Activated CD8-positive, alpha-beta memory T cell treated with anti-CD3 and anti-CD28 coated beads, Interleukin-2, amount 50 U/mL, for 1 hour (primary cell): Measurements from ENCODE around the gene PLXNB2.

ENCODE experiments used
- DNase-seq: peaks from one replicate; pipeline ENCODE4 v3.0.0-alpha.2; 2020; ENCODE audit errors: extremely low read depth

PLXNB2 gene

GRCh38 chr22:50264946-50265669 is 42.3 kb downstream of the PLXNB2 start:
- no peak for DNase-seq

- no peak for DNase-seq
These were observed 43.2 kb downstream of the PLXNB2 start for GRCh38 chr22:50264104-50264745.

DNA sequence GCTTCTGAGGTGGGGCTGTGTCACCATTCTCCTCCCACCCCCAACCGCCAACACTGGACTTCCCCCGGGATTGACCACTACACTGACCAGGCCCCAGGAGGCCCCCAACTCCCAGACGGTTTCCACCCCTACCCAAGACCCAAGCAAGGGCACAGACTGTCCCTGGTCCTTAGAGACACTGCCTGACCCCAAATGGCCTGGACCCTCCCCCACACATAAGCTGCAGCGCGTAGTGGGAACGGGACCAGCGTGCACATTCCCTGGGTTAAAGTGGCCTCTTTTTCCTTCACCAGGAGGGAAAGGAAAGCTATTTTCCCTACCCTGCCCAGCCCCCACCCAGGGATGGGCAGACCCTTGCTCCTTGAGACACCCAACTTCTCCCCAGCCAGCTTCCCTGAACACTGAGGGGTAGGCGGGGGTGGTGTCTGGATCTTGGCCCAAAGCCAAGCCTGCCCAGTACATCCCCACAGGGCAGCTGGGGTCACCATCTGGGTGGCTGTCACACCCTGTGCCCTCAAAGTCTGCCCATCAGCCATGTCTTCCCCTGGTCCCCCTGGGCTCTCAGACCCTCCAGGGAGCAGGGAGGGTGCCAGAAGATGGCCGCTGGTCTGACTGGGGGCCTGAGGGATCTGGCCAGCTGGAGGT is 44.4 kb downstream of the PLXNB2 start:
- no peak for DNase-seq

GRCh38 chr22:50262460-50262911 is 45.0 kb downstream of the PLXNB2 start:
- DNase-seq: no peak

DNA sequence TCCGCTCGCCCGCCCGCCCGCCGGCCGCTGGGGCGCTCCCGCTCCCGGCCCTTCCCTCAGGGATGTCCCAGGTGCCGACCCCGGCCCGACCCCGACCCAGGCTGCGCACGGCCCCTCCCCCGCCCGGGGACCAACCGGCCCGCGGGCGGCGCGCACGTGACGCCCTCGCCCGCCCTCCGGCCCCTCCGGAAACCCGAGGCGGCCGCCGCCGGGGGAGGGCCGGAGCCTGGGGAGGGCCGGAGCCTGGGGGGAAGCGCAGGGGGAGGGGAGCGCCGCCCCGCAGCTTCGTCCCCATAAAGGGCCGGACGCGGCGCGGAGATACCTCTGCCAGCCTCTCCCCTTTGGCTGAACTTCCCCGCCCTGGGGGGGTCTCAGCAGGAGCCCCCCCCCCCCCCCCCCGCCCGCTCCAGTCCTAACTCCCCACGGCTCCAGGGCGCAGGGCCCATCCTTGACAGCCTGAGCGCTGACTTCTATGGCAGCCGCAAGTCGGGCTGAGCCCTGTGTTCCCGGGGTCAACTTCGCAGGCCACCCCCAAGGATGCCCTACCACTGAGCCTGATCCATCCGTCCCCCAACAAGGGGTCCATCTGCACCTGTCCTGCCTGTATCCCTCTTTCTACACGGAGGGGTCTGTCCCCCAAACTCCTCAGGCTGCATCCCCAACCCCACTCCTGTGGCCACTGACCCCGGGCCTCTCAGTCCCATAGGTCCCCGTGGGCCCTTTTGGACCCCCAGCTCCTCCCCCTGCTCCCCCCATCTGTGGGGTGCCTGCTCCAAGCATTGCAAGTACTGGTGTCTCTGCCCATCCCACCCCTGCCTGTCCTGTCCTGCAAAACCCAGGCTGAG is 45.6 kb downstream of the PLXNB2 start, which contains the start of gene MAPK12:
TSS of gene MAPK12 (minus strand) at position 69 of the 845 bp plus-strand sequence. CDS start 174 bp downstream, outside the sequence.
- DNase-seq: no peak

DNA sequence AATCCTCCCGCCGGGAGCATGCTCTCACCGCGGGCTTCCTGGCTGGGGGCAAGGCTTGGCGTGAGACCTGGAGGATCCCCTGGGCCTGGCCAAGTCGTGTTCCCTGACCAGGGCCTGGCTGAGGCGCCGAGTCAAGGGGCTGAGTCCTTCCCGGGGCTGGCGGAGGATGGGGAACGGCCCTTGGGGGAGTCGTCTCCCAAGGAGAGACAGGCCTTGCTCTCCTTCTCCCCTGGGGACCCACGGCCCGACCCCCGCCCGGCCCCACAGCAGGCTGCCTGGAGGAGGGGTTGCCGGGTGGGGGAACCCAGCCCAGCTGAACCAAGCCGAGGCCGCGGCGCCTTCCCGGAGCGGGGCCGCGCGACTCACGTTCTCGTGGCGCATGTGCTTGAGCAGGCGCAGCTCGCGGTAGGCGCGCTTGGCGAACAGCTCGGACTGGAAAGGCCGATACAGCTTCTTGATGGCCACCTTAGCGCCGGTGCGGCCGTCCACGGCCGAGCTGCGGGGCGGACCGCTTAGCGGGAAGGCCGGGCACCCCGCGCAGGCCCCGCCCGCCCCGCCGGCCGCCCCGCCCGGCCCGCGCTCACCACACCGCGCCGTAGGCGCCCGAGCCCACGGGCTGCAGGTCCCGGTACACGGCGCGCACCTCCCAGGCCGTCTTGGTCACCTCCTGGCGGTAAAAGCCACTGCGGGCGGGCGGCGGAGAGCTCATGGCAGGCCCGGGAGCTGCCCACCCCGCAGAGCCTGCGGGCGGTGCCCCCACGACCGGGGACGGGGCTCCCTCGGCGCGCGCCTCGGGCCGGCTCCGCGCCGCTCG is 46.4 kb downstream of the PLXNB2 start:
- no peak for DNase-seq

- DNase-seq: no peak
These were observed 47.0 kb downstream of the PLXNB2 start for GRCh38 chr22:50260434-50260800.

DNA sequence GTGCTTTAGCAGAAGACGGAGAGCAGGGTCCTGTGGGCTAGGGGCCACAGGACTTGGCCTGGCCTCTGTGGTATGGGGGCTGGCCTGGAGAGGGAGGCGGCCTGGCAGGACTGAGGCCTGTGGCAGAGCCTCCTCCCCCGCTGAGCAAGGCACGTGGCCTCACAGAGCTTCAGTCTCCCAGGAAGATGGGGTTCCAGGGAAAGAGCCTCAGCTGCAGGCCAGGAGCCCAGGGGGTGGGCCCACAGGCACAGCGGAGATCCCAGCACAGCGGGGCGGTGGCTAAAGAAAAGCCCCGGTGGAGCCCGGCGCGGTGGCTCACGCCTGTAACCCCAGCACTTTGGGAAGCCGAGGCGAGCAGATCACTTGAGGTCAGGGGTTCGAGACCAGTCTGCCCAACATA is 48.1 kb downstream of the PLXNB2 start:
- no peak for DNase-seq

GRCh38 chr22:50258361-50259292 is 48.8 kb downstream of the PLXNB2 start:
- DNase-seq: no peak

DNA sequence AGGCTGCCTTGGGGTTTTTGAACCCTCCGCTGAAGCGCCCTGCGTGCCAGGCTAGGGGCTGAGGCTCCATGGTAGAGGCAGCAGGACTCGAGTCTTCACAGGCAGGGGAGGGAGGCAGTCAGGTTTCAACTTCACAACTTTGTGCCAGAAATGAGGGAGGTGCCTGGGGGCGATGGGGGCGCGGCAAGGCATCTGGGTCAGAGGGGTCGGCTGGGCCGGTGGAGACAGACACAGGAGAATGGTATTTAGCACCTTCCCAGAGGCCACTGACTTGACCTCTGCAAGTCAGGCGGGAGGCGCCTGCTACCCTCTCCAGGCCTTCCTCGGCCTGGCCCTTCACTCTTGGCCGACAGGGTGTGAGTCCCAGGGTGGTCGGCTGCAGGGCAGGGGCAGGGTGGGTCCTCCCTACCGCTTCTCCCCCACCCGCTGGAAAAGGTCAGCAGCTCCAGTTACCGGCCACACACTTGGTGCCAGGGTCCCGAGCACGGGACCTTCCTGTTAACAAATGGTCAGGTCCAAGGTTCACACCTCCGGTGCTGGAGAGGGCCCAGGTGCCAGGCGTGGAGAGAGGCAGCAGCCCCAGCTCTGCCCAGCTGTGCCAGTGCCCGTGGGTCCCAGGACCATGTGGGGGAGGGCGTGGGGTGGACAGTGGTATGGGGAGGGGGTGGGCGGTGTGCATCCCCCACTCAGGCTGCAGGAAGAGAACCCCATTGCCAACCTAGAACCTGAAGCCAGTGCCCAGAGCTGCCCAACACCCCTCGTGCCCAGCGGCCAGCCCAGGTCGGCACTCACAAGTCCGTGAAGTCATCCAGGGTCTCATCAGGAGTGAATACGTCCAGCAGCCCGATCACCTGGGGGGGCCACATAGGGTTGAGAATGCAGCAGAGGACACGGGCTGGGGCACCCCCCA is 49.7 kb downstream of the PLXNB2 start:
- DNase-seq: no peak

- no peak for DNase-seq
These were observed 50.4 kb downstream of the PLXNB2 start for GRCh38 chr22:50257041-50257440.

GRCh38 chr22:50256258-50256862 is 51.1 kb downstream of the PLXNB2 start:
- DNase-seq: no peak

- no peak for DNase-seq
These were observed 51.8 kb downstream of the PLXNB2 start for GRCh38 chr22:50255607-50256006.

DNA sequence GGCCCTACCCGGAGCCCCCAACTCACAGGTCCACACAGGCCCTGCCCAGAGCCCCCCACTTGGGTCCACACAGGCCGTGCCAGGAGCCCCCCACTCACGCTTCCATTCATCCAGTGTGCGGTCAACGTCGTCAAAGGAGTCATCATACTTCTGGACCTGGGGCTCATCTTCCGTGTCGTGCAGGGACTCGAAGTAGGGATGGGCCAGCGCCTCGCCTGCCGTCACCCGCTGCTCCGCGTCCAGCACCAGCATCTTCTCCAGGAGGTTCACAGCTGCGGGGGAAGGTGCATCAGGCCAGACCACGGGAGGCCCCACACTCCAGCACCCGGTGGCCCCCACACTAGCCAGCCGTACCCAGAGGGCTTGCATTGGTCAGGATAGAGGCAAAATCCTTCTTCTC is 52.3 kb downstream of the PLXNB2 start:
- no peak for DNase-seq

GRCh38 chr22:50253941-50254340 is 53.5 kb downstream of the PLXNB2 start:
- DNase-seq: no peak

DNA sequence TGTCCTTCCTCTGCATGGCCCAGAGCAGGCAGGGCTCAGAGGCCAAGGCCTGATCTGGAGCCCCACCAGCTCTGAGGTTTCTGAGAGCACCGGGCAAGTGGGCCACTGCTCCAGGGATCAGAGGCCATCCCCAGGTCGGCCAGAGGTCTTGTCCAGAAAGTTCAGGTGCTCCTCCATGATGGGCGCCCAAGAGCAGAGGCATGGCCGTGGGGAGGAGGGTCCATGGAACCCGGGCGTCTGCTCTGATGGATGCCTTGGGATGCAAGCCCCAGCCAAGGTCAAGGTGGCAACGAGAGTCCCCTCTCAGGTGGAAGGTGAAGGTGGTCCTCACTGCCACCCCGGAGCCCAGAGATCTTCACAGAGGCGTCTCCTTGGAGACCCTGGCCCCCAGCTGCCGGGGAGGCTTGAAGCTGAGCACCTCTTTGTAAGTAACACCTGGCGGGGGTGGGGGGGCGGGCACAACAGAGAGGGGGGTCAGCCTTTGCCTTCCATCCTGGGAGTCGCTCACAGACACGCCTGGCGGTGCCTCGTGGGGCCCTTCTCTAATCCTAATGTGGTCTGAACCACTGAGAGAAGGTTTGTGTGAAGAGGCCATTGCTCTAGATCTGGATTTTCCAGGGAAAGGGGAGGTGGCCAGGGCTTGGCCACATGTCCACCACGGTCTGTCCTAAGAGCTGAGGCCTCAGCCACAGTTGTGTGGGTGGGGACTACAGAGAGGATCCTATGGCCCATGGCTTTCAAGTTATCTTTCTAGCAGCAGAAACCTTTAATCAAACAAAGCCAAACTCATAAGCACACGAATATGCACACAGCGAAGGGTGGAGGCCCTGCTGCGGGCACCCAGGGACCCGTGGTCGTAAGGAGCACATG is 54.2 kb downstream of the PLXNB2 start:
- DNase-seq: no peak
